GM19239 (cell line): ENCODE data around the gene CHCT1.
"Not testable (repeated sequence)": the region's sequence is repeated elsewhere in the genome, so short reads cannot be mapped to it uniquely, and the experiment has no call there.

Source experiments
- DNase-seq: peaks from one replicate; pipeline ENCODE4 v3.0.0; 2011; ENCODE audit warnings: low spot score; ENCODE audit not compliant: insufficient read length
- FAIRE-seq: peaks from 2 replicates; lab custom pipeline; 2011; peaks lifted over from hg19 to GRCh38; lab: Jason Lieb, UNC

Gene CHCT1

GRCh38 chr17:60422162-60422665 lies at the start of gene CHCT1:
CHCT1 (plus strand) TSS chr17:60422489; CDS start chr17:60422593, 104 bp downstream.
- no peak for DNase-seq
- FAIRE-seq, result no peak

GRCh38 chr17:60372790-60373483 lies 49.4 kb upstream of the CHCT1 start:
- FAIRE-seq (no peak), DNase-seq (no peak)

GRCh38 chr17:60378187-60378586 lies 44.1 kb upstream of the CHCT1 start:
- FAIRE-seq, DNase-seq: not testable (repeated sequence)

- not testable (repeated sequence) for DNase-seq
- FAIRE-seq, result peak; percentile 71
These were observed 42.8 kb upstream of the CHCT1 start for GRCh38 chr17:60379461-60379860.

DNA sequence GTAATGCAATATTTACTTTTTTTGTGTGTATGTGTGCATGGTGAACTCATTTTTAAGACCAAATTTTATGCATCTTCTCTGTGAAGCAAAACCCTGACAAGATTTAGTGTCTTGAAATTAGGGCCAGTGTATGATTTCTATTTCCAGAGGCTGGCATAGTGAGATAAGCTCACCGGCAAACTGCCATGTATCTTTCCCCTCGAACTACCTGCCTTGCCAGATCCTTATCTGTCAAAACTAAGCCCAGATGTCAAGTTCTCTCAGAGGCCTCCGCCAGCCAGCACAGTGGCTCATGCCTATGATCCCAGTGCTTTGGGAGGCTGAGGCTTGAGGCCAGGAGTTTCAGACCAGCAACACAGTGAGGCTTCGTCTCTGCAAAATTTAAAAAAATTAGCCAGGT lies 40.3 kb upstream of the CHCT1 start:
- no peak for FAIRE-seq
- no peak for DNase-seq

DNA sequence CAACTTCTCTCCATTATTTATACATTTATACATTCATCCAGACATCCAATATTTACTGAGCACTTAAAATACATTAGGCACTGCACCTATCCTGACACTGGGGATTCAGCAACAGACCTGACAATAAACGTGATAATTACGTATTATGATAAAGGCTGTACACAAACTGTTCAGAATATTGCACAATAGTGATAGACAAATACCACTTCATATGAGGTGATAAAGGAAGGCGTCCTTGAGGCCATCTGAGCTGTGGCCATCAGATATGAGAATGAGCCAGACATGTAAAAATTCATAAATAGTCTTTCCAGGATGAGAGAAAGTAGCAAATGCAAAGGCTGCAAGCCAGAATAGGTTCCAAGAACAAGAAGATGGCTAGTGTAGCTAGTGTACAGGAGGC lies 38.9 kb upstream of the CHCT1 start:
- no peak for DNase-seq
- FAIRE-seq, result no peak

DNA sequence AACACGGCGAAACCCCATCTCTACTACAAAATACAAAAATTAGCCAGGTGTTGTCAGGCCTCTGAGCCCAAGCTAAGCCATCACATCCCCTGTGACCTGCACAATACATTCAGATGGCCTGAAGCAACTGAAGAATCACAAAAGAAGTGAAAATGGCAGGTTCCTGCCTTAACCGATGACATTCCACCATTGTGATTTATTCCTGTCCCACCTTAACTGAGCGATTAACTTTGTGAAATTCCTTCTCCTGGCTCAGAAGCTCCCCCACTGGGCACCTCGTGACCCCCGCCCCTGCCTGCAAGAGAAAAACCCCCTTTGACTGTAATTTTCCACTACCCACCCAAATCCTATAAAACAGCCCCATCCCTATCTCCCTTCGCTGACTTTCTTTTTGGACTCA lies 37.4 kb upstream of the CHCT1 start:
- not testable (repeated sequence) for DNase-seq, FAIRE-seq

GRCh38 chr17:60386147-60387058 lies 35.9 kb upstream of the CHCT1 start:
- FAIRE-seq, result no peak
- no peak for DNase-seq

- DNase-seq (no peak), FAIRE-seq (no peak)
These were observed 34.6 kb upstream of the CHCT1 start for GRCh38 chr17:60387666-60388065.

GRCh38 chr17:60388742-60389141 lies 33.5 kb upstream of the CHCT1 start:
- no peak for FAIRE-seq

DNA sequence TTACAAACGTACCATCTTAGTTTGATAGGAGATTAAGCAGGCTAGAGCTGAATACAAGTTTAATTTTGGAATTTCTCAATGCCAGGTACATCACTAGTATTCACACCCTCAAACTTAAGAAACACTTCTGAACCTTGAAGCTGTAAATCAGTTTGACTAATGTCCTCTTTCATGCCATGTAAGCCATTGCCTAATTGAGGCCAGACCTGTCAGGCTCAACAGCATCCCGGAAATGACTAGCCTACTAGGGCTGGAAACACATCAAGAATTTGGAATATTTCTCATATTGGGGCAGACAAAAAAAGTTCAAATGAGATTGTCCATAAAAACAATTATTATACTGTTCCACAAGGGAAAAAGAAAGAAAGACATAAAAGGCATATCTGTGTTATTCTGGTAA lies 32.1 kb upstream of the CHCT1 start:
- FAIRE-seq, result no peak

More at GRCh38 chr17:60388742-60389141, 33.5 kb upstream of the CHCT1 start:
- no peak for DNase-seq

GRCh38 chr17:60390925-60391470 lies 31.3 kb upstream of the CHCT1 start:
- FAIRE-seq (no peak), DNase-seq (no peak)

More for the DNA sequence above, 32.1 kb upstream of the CHCT1 start:
- no peak for DNase-seq

DNA sequence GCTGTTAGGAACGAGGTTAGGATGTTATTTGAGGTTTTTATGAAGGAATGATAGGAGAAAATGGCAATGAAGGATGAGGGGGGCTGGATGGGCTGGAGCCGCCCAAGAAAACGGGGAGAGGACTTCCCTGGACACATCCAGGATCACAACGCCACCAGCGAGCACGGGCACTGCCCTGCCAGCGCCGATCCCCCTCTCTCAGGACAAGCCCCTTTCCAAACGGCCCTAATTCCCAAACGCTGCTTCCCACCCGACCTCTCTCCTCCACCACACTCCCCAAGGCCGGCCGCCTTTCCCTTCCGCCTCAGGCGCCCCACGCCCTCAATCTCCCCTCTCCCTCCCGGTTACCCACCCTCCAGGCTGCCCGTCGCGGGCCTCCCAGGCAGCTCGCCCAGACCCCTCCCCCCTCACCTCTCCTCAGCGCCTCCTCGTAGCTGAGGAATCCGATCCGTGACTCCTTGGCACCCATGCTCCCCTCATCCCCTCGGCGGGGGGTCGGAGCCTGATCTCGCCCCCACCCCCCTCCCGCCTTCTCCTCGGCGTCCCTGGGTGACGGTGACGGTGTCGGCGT lies 30.7 kb upstream of the CHCT1 start:
- DNase-seq, result peak; percentile 36
- no peak for FAIRE-seq

DNA sequence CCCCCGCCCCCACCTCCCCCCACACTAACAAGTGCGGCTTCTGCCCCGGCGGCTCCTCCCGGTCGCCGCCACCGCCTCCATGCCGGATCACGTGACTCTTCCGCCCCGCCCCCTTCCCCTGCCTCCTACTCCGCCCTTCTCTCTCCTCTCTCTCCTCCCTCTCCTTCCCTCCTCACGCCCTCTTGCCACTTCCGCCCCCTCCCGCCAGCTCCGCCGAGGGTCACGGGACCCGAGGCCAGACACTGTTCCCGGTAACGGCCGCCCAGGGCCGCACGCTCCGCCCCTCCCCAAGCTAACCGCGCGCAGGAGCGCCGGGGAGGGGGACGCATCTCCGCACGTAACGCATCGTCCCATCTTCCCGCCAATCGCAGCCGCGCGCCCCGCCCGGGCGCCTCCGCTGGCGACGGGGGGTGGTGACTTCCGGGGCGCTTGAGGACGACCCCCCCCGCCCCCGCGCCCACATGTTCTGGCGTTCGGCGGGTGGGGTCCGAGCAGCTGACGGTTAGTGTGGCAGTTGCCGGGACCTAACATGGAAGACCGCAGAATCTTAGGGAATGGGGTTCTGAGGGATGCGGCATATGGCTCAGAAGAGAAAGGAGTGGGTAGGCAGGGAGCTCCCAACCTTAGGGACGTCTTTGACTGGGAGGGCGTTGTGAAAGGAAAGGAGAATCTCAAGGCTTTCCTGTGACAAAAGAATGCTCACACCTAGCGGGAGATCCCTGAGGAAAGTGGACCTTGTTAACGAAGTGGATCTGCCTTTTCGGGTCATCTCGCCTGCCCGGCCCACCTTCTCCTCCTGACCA lies 30.0 kb upstream of the CHCT1 start, which contains the start of gene USP32:
TSS of gene USP32 (minus strand) at position 92 of the 803 bp plus-strand sequence. CDS start 194 bp downstream, outside the sequence.
- FAIRE-seq (peak; percentile 81), DNase-seq (peak; percentile 75)

DNA sequence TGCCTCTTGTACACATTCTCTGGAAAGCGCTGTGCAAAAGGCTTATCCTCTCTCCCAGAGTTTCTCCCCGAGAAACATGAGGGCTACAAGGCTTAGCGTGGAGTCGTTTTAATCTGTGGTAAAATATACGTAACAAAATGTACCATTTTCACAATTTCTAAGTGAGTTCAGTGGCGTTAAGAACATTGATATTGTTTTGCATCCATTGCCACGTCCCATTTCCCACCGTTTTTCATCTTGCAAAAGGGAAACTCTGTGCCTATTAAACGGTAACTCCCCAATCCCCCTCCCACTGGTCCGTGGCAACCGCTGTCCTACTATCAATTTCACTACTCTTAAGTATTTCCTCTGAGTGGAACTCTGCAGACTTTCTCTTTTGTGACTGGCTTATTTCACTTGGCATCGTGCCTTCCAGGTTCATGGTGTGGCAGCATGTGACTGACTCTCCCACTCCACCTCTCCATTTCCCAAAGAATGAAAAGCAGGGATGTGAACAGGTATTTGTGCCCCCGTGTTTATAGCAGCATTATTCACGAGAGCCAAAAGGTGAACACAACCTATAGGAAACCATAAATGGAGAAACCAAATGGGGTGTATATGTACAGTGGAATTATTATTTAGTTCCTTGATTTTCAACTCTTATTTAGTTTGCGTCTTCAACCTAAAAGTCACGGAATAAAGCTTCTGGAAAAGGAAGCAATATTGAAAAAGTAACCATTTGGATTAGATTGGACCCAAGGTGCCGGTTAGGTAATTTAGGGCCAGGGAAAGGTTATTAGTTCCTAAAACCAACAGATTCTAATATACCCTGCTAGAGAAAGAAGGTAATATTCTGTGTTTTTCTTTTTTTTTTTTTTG lies 29.2 kb upstream of the CHCT1 start:
- DNase-seq (no peak), FAIRE-seq (peak; percentile 82)

GRCh38 chr17:60393840-60394723 lies 28.2 kb upstream of the CHCT1 start:
- DNase-seq (no peak), FAIRE-seq (no peak)

DNA sequence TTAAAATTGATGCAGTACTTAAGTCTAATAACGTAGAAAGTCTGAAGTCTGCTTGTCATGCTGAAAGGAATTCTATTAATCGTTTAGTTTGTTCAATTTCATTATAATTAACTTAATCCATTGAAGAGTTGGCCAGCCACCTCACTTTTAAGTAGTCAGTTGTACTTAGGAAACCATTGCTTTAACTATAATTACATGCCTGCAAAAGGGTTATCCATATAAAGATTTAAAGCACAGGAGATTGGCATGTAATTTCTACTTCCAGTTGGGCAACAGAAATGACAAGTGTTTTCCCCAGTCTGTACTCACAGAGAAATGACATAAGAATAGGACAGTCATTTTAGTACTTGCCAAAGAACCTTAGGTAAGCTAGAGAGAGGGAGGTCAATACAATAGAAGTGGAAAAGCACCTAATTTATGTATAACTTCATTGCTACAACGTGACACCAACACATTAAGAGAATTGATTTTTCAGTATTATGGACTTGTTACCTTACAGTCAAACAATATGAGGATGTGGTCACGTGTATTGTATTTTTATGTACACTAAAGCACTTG lies 26.7 kb upstream of the CHCT1 start:
- FAIRE-seq (no peak), DNase-seq (no peak)
